ENCODE results near the gene PSME3. TPM values are rescaled to one million over a fixed set of nuclear protein-coding genes. Genes with fewer than 3 reads are reported as not detected.

Gene PSME3
- total RNA-seq, 1 donor from 2014 or later: 37.9 TPM

- DNase-seq (ENCODE audit: low spot score in 2 of 2) (no peak), FAIRE-seq (no peak)
Measured at GRCh38 chr17:42814633-42815399, 18.4 kb upstream of the PSME3 start.

- FAIRE-seq (no peak), DNase-seq (ENCODE audit: low spot score in 2 of 2) (no peak)
Measured at GRCh38 chr17:42817866-42818265, 15.3 kb upstream of the PSME3 start.

GRCh38 chr17:42818379-42818778, 14.8 kb upstream of the PSME3 start:
- FAIRE-seq (no peak), DNase-seq (ENCODE audit: low spot score in 2 of 2) (no peak)

GRCh38 chr17:42819939-42820535, 13.2 kb upstream of the PSME3 start:
- FAIRE-seq (no peak), DNase-seq (ENCODE audit: low spot score in 2 of 2) (no peak)

GRCh38 chr17:42821176-42821575, 12.0 kb upstream of the PSME3 start:
- no peak for DNase-seq (ENCODE audit: low spot score in 2 of 2)
- FAIRE-seq: no peak

GRCh38 chr17:42827472-42827871, 5.7 kb upstream of the PSME3 start:
- no peak for DNase-seq (ENCODE audit: low spot score in 2 of 2)
- no peak for FAIRE-seq

GRCh38 chr17:42830971-42831370, 2.2 kb upstream of the PSME3 start:
- DNase-seq (ENCODE audit: low spot score in 2 of 2) (no peak), FAIRE-seq (no peak)

GRCh38 chr17:42832213-42832933, 824 bp upstream of the PSME3 start:
- no peak for FAIRE-seq
- no peak for DNase-seq (ENCODE audit: low spot score in 2 of 2)

- DNase-seq (ENCODE audit: low spot score in 2 of 2): no peak
- no peak for FAIRE-seq
Measured at GRCh38 chr17:42833767-42834422, 698 bp downstream of the PSME3 start.

GRCh38 chr17:42835732-42836131, 2.5 kb downstream of the PSME3 start:
- no peak for FAIRE-seq
- DNase-seq (ENCODE audit: low spot score in 2 of 2): no peak

- FAIRE-seq (no peak), DNase-seq (ENCODE audit: low spot score in 2 of 2) (no peak)
Measured at GRCh38 chr17:42841975-42842685, 8.9 kb downstream of the PSME3 start.

- no peak for FAIRE-seq
- peak; percentile 72 to 88 for DNase-seq (ENCODE audit: low spot score in 2 of 2)
Measured at GRCh38 chr17:42843358-42843934, 10.2 kb downstream of the PSME3 start.

- FAIRE-seq: no peak
- DNase-seq (ENCODE audit: low spot score in 2 of 2): no peak
Measured at GRCh38 chr17:42844271-42844670, 11.1 kb downstream of the PSME3 start, which contains the start of gene AOC2. Gene AOC2, plus strand, starts transcription at chr17:42844580. Its CDS starts 47 bp downstream, at chr17:42844627.

- DNase-seq (ENCODE audit: low spot score in 2 of 2): no peak
- no peak for FAIRE-seq
Measured at GRCh38 chr17:42844761-42845555, 11.8 kb downstream of the PSME3 start.

- FAIRE-seq (no peak), DNase-seq (ENCODE audit: low spot score in 2 of 2) (no peak)
Measured at GRCh38 chr17:42845556-42845917, 12.3 kb downstream of the PSME3 start.

GRCh38 chr17:42845918-42846593, 12.9 kb downstream of the PSME3 start:
- FAIRE-seq (no peak), DNase-seq (ENCODE audit: low spot score in 2 of 2) (no peak)

GRCh38 chr17:42846594-42847280, 13.5 kb downstream of the PSME3 start:
- FAIRE-seq: no peak
- no peak for DNase-seq (ENCODE audit: low spot score in 2 of 2)

GRCh38 chr17:42848093-42848492, 14.9 kb downstream of the PSME3 start:
- no peak for FAIRE-seq
- no peak for DNase-seq (ENCODE audit: low spot score in 2 of 2)

Measured in frontal cortex (tissue), 4 donors.